GM12865 (cell line): ENCODE data around the gene NUP62CL.

Experiments used
- DNase-seq: peaks from one replicate; pipeline ENCODE4 v3.0.0; 2010; ENCODE audit warnings: low read depth
- H3K4me3 ChIP-seq: 2 replicates; pipeline ENCODE4 v1.5.1; 2011; ENCODE audit warnings: mild to moderate bottlenecking, low read depth, low read length, control low read depth
- TF ChIP-seq, protein P1 (sequence below): IDR thresholded peaks from 2 replicates; pipeline ENCODE4 v1.5.1; 2011; ENCODE audit warnings: low read length, control low read depth, low read depth, inconsistent platforms; ENCODE audit not compliant: insufficient read depth; ENCODE audit errors: missing control alignments

The NUP62CL gene

GRCh38 chrX:107146670-107147069 is 59.6 kb downstream of the NUP62CL start:
- DNase-seq, result peak; percentile 0
- no peak overlapping the region for H3K4me3 ChIP-seq
- TF ChIP-seq, protein P1, sequence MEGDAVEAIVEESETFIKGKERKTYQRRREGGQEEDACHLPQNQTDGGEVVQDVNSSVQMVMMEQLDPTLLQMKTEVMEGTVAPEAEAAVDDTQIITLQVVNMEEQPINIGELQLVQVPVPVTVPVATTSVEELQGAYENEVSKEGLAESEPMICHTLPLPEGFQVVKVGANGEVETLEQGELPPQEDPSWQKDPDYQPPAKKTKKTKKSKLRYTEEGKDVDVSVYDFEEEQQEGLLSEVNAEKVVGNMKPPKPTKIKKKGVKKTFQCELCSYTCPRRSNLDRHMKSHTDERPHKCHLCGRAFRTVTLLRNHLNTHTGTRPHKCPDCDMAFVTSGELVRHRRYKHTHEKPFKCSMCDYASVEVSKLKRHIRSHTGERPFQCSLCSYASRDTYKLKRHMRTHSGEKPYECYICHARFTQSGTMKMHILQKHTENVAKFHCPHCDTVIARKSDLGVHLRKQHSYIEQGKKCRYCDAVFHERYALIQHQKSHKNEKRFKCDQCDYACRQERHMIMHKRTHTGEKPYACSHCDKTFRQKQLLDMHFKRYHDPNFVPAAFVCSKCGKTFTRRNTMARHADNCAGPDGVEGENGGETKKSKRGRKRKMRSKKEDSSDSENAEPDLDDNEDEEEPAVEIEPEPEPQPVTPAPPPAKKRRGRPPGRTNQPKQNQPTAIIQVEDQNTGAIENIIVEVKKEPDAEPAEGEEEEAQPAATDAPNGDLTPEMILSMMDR, result no peak

DNA sequence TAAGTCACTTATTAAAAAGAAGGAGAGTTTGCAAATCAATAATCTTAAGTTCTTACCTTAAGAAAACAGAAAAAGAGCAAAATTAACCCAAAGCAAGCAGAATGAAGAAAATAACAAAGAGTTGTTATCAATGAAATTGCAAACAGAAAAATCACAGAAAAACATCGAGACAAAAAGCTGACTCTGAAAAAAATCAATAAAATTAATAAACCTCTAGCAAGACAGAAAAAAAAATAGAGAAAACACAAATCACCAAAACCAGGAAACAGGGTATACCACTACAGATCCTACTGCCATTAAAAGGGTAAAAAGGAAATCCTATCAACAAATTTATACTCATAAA is 70.3 kb downstream of the NUP62CL start:
- TF ChIP-seq, protein P1, result no peak
- DNase-seq, result no peak
- H3K4me3 ChIP-seq, result no peak overlapping the region

- no peak for DNase-seq
- no peak overlapping the region for H3K4me3 ChIP-seq
- TF ChIP-seq, protein P1, result no peak
Observed at GRCh38 chrX:107135049-107135964, 70.9 kb downstream of the NUP62CL start.

DNA sequence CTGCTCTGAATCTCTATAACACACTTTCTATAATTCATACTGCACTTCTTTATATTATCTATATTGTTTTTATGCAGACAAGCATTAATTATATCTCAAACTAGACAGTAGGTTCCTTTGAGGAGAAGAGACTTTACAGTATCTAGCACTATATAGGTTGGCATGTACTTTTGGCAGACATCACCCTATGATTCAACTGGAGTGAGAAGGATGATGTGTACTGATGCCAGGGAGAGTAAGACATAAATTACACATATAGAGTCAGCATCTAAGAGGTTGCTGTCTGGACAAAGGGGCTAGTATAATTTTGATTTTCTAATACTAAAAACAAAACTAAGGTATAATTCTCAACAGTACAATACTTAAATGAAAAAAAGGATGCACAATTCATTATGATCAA is 82.5 kb downstream of the NUP62CL start:
- no peak for DNase-seq
- TF ChIP-seq, protein P1, result no peak
- H3K4me3 ChIP-seq, result no peak overlapping the region

DNA sequence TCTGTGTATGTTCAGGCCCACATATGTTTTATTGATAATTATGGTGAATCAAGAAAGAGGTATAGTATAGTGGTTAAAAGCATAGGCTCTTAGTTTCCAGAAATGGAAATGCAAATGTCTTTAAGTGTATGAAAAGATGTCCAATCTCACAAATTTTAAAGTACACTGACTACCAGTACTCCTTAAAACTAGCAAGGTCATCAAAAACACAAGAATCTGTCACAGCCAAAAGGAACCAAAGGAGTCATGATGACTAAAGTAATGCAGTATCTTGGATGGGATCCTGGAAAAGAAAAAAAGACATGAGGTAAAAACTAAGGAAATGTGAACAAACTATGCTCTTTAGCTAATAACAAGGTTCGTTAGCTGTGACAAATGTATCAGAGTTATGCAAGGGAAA is 87.0 kb downstream of the NUP62CL start:
- TF ChIP-seq, protein P1, result no peak
- no peak for DNase-seq
- peak overlapping the region; percentile 78 for H3K4me3 ChIP-seq

DNA sequence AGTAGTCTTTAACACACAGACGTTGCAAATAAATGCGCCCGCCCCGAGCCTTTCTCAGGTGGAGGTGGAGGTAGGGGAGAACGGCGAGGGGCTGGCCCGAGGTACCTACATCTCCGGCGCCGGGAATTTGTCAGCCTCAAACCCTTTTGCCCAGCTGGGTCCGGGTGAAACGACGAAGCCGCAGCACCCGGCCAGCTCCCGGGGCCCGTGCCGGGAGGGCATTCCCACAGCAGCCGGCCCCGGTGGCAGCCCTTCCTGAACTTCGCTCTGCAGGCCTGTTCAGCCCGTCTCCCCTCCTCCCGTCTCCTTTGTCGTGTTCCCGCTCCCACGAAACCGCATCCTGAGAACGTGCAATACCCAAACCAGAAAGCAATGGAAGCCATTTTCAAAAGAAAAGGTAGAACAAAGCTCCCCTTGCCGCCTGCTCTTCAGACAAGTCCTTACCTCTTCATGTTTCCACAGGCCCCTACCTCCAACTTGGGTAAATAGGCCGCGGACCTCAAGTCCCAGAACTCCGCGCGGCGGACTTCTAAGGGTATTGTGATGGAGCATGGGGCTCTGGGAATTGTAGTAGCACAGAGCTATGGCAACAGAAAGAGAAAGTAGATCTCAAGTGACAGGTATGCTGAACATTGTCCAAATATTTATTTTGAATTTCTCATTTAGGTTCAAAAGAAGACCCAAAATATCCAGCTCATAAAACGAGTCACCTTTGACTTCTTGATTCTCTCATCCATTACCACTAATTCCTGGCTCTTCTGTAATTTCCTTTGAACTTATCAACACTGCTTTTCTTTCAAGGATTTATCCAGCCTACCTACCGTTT is 87.7 kb downstream of the NUP62CL start, which contains the start of gene RBM41:
Gene RBM41 (minus strand): TSS at position 501 of the 826 bp plus-strand sequence. CDS start 49 bp downstream, at position 452.
- TF ChIP-seq, protein P1, result no peak
- H3K4me3 ChIP-seq, result peak within 1 kb of the TSS; percentile 78
- DNase-seq, result peak; percentile 86
